SKM-1 treated with dmso at 0.1 percent for 144 hours (cell line): ENCODE data around the gene TBC1D20.
"Not testable (repeated sequence)": the region's sequence is repeated elsewhere in the genome, so short reads cannot be mapped to it uniquely, and the experiment has no call there.

Source experiments
- DNase-seq: peaks from one replicate; lab custom pipeline; 2025; ENCODE audit not compliant: unreplicated experiment; lab: John Stamatoyannopoulos, UW

TBC1D20 gene

GRCh38 chr20:462199-462991, at the start of gene TBC1D20:
TSS of gene TBC1D20 (minus strand) at chr20:462533. CDS start at chr20:462405, 128 bp downstream.
- peak; percentile 46 for DNase-seq

DNA sequence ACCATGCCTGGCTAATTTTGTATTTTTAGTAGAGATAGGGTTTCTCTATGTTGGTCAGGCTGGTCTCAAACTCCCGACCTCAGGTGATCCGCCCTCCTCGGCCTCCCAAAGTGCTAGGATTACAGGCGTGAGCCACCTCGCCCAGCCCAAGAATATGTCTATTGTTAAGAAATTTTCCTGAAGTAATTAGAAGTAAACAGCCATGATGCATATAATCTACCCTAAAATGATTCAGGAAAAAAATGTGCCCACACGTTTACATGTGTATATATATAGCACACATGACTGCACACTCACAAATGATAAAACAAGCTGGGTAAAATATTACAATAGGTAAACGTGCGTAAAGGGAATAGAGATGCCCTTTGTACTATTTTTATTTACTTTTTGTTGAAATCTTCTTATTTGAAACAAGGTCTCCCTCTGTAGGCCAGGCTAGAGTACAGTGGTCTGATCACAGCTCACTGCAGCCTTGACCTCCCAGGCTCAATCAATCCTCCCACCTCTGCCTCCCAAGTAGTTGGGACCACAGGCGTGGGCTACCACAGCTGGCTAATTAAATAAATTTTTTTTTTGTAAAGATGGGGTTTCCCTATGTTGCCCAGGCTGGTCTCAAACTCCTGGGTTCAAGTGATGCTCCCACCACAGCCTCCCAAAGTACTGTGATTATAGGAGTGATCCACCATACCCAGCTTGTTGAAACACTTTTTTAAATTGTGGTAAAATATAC, 48.2 kb upstream of the TBC1D20 start:
- DNase-seq = not testable (repeated sequence)

DNA sequence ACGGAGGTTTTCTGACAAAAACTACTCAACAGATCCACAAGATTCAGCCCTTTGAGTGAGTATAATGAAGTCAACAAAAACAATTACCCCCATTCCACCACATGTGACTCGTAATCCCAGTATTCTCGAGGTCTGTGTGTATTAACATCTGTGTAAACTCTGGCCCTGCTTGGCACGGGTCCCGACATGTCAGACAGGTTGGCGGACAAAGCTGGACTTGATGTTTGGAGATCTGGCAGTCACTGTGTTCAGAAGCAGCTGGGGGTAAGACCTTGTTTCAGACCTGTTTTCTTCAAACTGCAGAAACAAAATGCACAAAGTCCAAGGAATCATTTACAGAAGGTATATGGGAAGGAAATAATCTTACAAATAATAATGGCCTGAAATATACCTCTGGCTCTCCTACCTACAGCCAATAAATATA, 46.0 kb upstream of the TBC1D20 start:
- DNase-seq = not testable (repeated sequence)

DNA sequence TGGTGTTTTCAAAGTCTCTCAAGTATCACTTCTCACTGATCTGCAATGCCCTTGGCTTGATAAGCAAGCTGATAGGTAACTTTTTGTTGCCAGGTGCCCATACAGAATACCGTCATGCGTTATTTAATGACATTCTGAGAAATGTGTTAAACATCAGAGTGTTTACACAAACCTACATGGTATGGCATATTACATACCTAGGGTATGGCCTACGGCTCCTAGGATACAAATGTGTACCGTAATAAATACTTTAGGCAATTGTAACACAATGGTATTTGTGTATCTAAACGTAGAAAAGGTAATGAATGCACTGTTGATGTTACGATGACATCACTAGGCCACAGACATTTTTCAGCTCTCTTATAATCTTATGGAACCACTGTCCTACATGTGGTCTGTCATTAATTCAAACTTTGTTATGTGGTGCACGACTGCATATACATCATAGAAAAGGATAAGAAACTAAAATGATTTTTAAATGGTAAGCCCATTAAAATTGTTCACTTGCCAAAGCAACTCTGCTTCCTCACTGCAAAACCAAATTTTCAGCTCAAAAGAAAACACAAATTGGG, 45.5 kb upstream of the TBC1D20 start:
- no peak for DNase-seq

DNA sequence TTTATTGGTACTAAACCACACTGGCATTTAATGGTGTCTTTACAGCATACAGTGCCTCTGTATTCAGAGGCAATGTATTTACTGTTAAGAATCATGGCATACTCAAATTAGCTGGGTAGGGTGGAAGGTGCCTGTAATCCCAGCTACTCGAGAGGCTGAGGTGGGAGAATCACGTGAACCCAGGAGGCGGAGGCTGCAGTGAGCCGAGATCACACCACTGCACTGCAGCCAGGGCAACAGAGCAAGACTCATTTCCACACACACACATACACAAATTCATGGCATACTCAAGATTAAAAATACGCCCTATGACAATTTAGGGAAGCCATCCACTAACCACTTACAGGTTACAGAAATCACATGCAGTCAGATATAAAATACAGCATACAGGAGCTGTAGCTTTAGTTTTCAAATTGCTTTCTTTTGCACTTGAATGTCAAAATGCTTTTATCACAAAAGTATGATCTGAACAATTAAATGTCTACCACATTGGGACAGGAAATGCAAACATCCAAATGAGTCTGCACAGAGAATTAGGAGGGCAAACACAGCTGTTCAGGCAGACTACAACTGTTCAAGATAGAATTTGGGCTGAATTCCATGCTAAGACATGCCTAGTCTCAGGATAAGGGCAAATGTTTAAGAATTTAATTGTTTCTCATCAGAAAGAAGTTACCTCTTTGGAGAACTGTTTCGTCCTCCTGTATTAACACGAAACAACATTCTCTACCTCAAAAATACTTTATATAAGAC, 44.8 kb upstream of the TBC1D20 start:
- no peak for DNase-seq

DNA sequence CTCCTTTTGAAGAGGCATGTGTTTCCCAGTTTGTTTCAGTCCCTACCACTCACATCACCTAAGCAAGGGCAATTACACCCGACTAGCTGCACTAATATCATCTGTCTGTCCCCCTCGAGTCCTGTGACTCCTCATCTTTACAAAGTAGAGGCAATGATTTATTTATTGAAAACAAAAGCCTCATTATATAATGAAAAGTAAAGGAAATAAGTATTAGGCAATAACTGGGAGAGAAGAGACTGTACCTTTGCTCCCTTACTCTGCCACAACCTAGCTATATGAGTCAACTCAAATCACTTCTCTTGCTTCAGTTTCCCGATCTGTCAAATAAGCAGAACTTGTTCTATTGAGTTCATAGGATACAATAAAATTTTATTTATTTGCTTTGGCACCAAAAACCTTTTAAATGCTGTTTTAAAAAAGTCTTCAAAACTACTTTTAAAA, 42.3 kb upstream of the TBC1D20 start:
- no peak for DNase-seq

GRCh38 chr20:503048-503737, 40.9 kb upstream of the TBC1D20 start:
- no peak for DNase-seq

- no peak for DNase-seq
Observed at GRCh38 chr20:497979-498378, 35.6 kb upstream of the TBC1D20 start.

GRCh38 chr20:496126-496696, 33.9 kb upstream of the TBC1D20 start:
- DNase-seq = no peak

GRCh38 chr20:492159-492558, 29.8 kb upstream of the TBC1D20 start:
- no peak for DNase-seq

DNA sequence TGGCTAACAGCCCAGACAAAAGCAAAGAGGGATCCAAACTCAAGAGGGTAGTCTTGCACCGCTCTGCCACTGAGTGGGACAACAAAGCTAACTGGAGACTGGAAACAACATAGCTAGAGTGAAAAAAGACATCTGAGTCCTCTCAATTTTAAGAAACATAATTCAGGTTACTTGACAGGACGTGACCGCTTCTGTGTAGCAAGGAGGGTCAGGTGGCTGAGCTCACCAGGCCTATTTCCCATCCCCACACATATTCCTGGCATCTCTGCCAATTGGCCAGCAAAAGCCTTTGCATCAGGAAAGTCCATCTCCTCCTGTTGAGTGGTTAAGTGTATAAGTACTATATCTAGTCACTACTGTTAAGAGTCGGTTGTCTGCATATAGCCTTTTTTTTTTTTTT, 25.3 kb upstream of the TBC1D20 start:
- DNase-seq = no peak

DNA sequence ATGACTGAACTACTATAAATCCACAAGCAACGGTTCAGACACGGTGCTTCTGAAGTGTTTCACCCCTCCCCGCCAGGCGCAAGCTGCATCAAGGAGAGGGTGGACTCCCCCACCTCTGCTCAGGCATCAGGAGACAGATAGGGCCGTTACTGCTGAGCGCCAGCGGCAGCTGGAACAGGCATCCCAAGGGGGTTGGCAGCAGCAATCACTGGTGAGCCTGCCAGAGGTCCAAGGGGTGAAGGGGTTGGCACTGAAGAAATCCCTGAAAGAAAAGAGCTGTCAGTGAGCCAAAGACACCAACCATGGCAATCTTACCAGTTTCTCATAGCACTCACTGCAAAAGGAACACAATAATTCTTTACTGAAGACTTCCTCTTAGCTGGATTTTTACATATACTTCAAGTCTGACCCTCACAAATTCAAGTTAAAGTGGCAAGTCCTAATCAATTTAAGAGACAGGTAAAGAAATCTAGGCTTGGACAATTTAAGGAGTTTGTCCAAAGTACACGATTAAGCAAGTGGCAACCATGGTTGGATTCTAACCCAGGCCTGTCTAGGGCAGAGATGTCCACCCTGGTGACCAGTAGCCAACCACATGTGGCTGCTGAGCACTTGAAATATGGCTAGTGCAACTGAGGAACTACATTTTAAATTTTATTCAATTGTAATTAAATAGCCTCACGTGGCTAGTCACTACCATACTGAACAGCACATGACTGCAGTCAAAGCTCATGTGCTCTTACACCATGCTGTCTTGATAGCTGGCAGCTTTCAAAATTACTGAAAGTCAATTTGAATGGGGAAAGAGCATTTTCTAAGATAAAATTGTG, 21.7 kb upstream of the TBC1D20 start:
- no peak for DNase-seq

DNA sequence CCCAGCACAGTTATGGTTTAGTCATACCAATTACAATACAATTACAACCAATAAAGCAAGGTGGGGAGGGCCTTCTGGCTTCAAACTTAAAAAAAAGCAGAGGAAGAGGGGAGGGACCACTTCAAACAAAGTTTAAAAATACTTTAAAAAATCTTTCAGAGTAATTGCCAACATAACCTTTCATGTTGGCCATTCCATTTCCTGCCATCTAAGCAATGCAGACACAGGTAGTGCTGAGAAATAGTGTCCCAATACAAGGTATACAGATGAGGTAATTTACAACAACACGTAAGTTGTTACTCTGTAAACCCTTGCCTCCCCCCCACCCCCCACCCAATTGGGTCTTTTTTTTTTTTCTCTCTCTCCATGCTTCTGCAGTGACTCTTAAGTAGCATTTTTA, 18.8 kb upstream of the TBC1D20 start:
- DNase-seq = no peak

DNA sequence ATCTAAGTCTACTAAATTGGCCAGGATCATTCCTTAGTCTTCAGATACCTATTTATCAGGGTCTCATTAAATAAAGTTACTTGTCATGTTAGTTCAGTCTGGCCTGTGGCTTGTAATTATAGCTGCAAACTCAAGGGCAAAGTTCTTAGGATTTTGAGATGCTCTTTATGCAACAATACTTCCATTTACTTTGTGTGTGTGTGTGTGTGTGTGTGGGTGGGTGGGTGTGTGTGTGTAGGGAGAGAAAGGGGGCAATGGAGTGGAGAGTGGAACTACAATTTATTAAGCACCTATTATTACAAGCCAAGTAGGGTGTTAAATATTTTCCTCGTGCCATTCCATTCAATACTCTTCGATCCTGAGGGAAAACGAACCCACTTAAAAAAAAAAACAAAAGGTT, 17.7 kb upstream of the TBC1D20 start:
- no peak for DNase-seq

- DNase-seq = no peak
Observed at GRCh38 chr20:479487-479886, 17.2 kb upstream of the TBC1D20 start.

- DNase-seq = no peak
Observed at GRCh38 chr20:478949-479429, 16.7 kb upstream of the TBC1D20 start.

DNA sequence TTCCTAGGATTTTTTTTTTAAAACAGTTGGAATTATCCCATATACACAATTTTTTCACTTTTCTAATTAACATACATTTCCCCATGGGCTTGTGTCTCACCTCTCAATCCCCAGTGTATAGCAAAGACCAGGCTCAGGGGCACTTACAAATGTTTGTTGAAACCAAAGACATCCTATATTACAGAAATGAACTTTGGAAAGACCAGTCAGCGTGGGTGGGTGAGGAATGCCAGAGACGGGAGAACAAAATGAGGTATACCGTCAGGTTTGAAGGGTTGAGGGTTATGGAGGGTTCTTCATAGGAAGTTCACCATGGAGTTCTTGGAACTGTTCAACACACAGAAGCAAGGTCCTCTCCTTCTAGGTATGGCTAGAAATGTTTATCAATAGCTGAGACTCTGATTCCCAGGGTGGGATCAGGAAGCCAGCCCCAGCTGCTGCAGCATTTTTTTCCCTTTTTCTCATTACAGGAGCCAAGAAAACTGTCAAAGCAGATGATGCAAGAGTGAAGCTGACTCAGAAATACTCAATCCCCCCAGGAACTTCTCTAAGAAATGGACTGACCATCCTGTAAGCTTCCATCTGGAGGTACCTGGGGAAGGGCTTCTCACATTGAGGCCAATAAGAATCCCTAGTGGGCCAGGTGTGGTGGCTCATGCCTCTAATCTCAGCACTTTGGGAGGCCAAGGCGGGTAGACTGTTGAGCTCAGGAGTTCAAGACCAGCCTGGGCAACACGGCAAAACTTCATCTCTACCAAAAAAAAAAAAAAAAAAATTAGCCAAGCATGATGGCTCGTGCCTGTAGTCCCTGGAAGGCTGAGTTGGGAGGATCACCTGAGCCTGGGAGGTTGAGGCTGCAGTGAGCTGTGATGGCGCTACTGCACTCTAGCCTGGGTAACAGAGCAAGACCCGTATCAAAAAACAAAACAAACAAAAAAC, 15.9 kb upstream of the TBC1D20 start:
- DNase-seq = no peak

DNA sequence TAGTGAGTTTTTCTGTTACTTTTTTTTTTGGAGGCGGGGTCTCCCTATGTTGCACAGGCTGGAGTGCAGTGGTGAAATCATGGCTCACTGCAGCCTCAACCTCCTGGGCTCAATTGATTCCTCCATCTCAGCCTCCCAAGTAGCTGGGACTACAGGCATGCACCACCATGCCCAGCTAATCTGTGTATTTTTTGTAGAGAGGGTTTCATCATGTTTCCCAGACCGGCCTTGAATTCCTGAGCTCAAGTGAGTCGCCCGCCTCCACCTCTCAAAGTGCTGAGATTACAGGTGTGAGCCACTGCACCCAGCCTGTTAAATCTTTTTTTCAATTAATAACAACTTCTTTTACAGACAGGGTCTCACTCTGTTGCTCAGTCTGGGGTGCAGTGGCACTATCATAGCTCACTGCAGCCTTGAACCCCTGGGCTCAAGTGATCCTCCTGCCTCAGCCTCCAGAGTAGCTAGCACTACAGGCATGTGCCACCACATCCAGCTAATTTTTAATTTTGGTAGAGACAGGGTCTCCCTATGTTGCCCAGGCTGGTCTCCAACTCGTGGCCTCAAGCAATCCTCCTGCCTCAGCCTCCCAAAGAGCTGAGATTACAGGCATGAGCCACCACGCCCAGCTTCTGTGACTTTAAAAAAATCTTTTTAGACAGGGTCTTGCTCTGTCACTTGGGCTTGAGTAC, 14.4 kb upstream of the TBC1D20 start:
- DNase-seq = not testable (repeated sequence)
